Measurements from ENCODE around the gene MBTPS1.

GRCh38 chr16:84161801-84162200 lies 45.1 kb upstream of the MBTPS1 start:
- no peak for TF ChIP-seq POLR2AphosphoS5 (IDR thresholded peaks at IDR 0.05; ENCODE audit: low read depth, low read length)
- TF ChIP-seq POLR2A (IDR thresholded peaks at IDR 0.05; ENCODE audit: low read depth, low read length), result no peak
- TF ChIP-seq TAF1 (IDR thresholded peaks at IDR 0.05; ENCODE audit: low read depth, low read length), result no peak
- TF ChIP-seq SPI1 (IDR thresholded peaks at IDR 0.05; ENCODE audit: low read depth, low read length), result no peak

Data from GM12891 (cell line).